ENCODE results near the gene HPX.

DNA sequence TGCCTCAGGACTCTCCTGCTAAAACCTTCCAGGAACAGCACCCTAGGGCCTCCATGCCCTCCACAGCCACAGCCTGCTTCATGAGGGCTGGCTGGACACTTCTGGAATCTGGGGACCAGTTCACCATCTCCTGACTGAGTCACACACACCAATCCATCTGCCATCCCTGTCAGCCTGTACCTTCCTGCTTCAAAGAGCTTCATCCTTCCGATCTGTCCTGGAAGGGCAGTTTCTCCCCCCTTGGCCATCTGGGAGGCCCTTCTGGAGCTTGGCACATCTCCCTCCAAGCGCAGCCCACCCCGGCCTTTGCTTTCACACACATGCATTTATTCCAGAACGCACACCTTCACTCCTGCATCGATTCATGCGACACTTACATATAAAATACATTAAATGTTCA is 34.9 kb downstream of the HPX start:
- TF ChIP-seq EZH2 (IDR thresholded peaks at IDR 0.05; ENCODE audit: borderline replicate concordance, low read depth, low read length, severe bottlenecking) = no peak
- TF ChIP-seq, protein P1, sequence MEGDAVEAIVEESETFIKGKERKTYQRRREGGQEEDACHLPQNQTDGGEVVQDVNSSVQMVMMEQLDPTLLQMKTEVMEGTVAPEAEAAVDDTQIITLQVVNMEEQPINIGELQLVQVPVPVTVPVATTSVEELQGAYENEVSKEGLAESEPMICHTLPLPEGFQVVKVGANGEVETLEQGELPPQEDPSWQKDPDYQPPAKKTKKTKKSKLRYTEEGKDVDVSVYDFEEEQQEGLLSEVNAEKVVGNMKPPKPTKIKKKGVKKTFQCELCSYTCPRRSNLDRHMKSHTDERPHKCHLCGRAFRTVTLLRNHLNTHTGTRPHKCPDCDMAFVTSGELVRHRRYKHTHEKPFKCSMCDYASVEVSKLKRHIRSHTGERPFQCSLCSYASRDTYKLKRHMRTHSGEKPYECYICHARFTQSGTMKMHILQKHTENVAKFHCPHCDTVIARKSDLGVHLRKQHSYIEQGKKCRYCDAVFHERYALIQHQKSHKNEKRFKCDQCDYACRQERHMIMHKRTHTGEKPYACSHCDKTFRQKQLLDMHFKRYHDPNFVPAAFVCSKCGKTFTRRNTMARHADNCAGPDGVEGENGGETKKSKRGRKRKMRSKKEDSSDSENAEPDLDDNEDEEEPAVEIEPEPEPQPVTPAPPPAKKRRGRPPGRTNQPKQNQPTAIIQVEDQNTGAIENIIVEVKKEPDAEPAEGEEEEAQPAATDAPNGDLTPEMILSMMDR (IDR thresholded peaks at IDR 0.05; ENCODE audit: borderline replicate concordance, extremely low read depth, low read length, poor library complexity, severe bottlenecking) = no peak

Data from DND-41 (cell line).